Uterus (tissue), 2 donors: ENCODE measurements around the gene DIAPH3.

Experiments used
- POLR2A ChIP-seq, 2 donors: fragments of 450-650 bp; IDR thresholded peaks; one replicate each; pipeline ENCODE4 v1.6.1; 2016; ENCODE audit warnings: antibody characterized with exemption in 2 of 2, mild to moderate bottlenecking in 1 of 2, moderate library complexity in 1 of 2
- TF ChIP-seq, protein P1 (sequence below), 4 experiments: fragments of 200-600 bp in 2 of 4; fragments of 450-650 bp in 2 of 4; sonication (generic) in 2 of 4; IDR thresholded peaks; one replicate each; pipeline ENCODE4 v1.5.1; 2016 to 2019; ENCODE audit warnings: antibody characterized with exemption in 4 of 4, mild to moderate bottlenecking in 2 of 4, moderate library complexity in 1 of 4

DNA sequence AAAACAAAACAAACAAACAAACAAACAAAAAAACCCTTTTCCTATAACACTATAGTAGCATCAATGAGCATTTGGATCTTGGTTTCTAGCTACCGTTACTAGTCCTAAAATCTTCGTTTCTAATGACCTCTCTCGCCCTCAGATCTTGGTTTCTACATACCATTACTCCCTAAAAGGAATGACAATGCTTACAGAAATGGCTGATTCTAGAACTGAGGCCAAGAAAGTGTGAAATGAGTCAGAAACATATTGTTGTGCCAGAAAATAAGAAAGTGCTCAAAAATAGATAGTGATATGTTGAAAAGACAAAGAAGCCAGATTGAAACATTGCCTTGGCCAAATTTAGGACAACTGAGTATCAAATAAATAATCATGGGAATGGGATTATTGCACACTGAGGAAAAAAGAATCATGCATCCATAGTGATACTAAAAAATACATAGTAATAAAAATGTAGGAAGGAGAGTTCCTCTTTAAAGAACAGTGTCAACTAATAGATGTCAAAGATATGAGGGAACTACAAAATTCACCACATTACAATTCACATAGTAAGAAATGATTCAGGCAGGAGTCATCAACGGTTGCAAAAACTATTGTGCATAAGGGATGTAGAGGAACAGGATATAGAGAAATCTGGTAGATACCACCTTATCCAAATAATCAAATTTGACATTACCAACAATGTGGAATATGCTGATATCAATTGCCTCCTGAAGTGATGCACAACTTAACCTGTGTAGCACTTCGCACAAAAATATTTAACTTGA, 386.6 kb downstream of the DIAPH3 start:
- TF ChIP-seq, protein P1, sequence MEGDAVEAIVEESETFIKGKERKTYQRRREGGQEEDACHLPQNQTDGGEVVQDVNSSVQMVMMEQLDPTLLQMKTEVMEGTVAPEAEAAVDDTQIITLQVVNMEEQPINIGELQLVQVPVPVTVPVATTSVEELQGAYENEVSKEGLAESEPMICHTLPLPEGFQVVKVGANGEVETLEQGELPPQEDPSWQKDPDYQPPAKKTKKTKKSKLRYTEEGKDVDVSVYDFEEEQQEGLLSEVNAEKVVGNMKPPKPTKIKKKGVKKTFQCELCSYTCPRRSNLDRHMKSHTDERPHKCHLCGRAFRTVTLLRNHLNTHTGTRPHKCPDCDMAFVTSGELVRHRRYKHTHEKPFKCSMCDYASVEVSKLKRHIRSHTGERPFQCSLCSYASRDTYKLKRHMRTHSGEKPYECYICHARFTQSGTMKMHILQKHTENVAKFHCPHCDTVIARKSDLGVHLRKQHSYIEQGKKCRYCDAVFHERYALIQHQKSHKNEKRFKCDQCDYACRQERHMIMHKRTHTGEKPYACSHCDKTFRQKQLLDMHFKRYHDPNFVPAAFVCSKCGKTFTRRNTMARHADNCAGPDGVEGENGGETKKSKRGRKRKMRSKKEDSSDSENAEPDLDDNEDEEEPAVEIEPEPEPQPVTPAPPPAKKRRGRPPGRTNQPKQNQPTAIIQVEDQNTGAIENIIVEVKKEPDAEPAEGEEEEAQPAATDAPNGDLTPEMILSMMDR (IDR thresholded peaks at IDR 0.05) = no peak
- no peak for TF ChIP-seq POLR2A (IDR thresholded peaks at IDR 0.05)
